GM12874 (cell line): ENCODE measurements around the gene MYZAP.

ENCODE experiments used
- CTCF ChIP-seq: IDR thresholded peaks from 2 replicates; pipeline ENCODE4 v1.5.1; 2011; ENCODE audit warnings: low read depth, mild to moderate bottlenecking, control low read depth, low read length, moderate library complexity; ENCODE audit not compliant: insufficient read depth

MYZAP gene

GRCh38 chr15:57591822-57592367 lies at the start of gene MYZAP:
Gene MYZAP (plus strand): TSS chr15:57591904. CDS start chr15:57592035, 131 bp downstream.
- no peak for TF ChIP-seq CTCF

GRCh38 chr15:57542505-57542817 lies 49.2 kb upstream of the MYZAP start:
- TF ChIP-seq CTCF, result no peak

- no peak for TF ChIP-seq CTCF
Observed at GRCh38 chr15:57544848-57545480, 46.7 kb upstream of the MYZAP start.

GRCh38 chr15:57545995-57546394 lies 45.7 kb upstream of the MYZAP start:
- no peak for TF ChIP-seq CTCF

- no peak for TF ChIP-seq CTCF
Observed at GRCh38 chr15:57547243-57547755, 44.4 kb upstream of the MYZAP start.

GRCh38 chr15:57548351-57548750 lies 43.4 kb upstream of the MYZAP start:
- no peak for TF ChIP-seq CTCF

GRCh38 chr15:57548835-57549234 lies 42.9 kb upstream of the MYZAP start:
- TF ChIP-seq CTCF, result no peak

- TF ChIP-seq CTCF, result no peak
Observed at GRCh38 chr15:57549935-57550334, 41.8 kb upstream of the MYZAP start.
